ENCODE results near the gene TFIP11.

Gene TFIP11

DNA sequence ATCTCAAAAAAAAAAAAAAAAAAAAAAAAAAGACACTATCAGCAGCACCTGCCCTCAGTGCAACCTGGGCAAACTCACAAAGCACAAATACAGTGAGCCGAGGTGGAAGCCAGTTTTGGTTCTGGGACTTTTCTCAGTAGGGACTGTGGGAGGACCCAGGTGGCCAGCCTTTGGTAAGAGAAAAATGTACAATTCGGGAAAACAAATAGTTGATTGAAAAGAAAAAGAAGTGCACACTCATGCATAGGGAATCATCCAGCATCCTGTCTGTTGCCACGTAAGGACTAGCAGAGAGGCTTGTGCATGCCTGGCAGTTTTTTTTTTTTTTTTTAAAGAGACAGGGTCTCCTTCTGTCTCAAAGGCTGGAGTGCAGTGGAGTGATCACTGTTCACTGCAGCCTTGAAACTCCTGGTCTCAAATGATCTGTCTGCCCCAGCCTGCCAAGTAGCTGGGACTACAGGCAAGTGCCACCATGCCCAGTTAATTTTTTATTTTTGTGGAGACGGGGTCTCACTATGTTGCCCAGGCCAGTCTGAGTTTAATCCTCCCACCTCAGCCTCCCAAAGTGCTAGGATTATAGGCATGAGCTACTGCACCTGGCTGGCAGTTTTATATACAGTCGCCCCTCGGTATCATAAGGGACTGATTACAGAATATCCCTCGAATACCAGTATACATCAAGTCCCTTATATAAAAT is 40.9 kb upstream of the TFIP11 start:
- Histone ChIP-seq H2BK15ac (ENCODE audit: low read length) (no peak overlapping the region), H3K4ac (ENCODE audit: low read length) (no peak overlapping the region), H3K9ac (ENCODE audit: low read depth, low read length, poor library complexity) (no peak overlapping the region), H2BK5ac (ENCODE audit: low read length) (no peak overlapping the region), H3K79me1 (ENCODE audit: low read depth, low read length) (peaks cover 2% of the 10 kb centered on the region), H3K36me3 (replicated peaks in 1 of 2; ENCODE audit: control insufficient read depth in 2 of 2, insufficient read depth in 2 of 2, low read length in 2 of 2) (peaks cover 0 to 14% of the 10 kb centered on the region in 2 donors), H2BK12ac (ENCODE audit: low read length) (no peak overlapping the region), H3K14ac (ENCODE audit: low read length) (no peak overlapping the region), H3K4me3 (ENCODE audit: low read length in 2 of 2) (no peak overlapping the region), H3K27ac (replicated peaks; ENCODE audit: low read length) (no peak overlapping the region), H3K4me1 (ENCODE audit: control insufficient read depth in 2 of 2, insufficient read depth in 1 of 2, low read depth in 1 of 2, low read length in 2 of 2) (peaks cover 11 to 22% of the 10 kb centered on the region in 2 donors), H4K91ac (ENCODE audit: low read depth, low read length, poor library complexity) (no peak overlapping the region), H3K27me3 (ENCODE audit: control insufficient read depth in 3 of 3, insufficient read depth in 3 of 3, low read depth in 1 of 3, low read length in 3 of 3) (no peaks in the 10 kb centered on the region), H3K18ac (ENCODE audit: low read length) (no peak overlapping the region), H2AK5ac (ENCODE audit: low read depth, low read length) (no peak overlapping the region), H3K23ac (ENCODE audit: low read depth, low read length, poor library complexity) (no peak overlapping the region), H3K9me3 (replicated peaks in 1 of 2; ENCODE audit: control insufficient read depth in 2 of 2, insufficient read depth in 1 of 2, low read depth in 1 of 2, low read length in 2 of 2) (no peaks in the 10 kb centered on the region), H3K4me2 (ENCODE audit: insufficient read depth, low read length, poor library complexity, severe bottlenecking) (no peak overlapping the region), H2AFZ (ENCODE audit: low read length) (no peak overlapping the region), H4K8ac (ENCODE audit: low read depth, low read length) (no peak overlapping the region), H2BK120ac (ENCODE audit: low read depth, low read length) (no peak overlapping the region)
- WGBS, 2 donors (ENCODE audit: extremely low coverage in 2 of 2, insufficient read length in 2 of 2, insufficient replicate concordance in 1 of 2) = no CpG with 5 or more reads among the region's 7 CpGs
- DNase-seq (ENCODE audit: low spot score) = no peak

DNA sequence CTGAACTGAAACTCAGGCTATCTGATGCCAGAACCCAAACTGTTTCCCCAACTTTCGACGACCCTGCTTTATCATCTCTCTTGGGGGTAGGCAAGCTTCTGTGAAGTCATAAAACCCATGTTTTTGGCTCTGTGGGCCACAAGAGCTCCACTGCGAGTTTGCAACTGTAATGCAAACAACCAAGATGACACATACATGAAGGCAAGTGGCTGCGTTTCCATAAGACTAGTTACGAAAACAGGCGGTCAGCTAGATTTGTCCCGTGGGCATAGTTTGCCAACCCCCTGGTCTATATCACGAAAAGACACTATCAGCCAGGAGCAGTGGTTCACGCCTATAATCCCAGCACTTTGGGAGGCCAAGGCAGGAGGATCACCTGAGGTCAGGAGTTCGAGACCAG is 40.2 kb upstream of the TFIP11 start:
- Histone ChIP-seq H2BK15ac (ENCODE audit: low read length) (no peak overlapping the region), H2BK120ac (ENCODE audit: low read depth, low read length) (no peak overlapping the region), H3K27ac (replicated peaks; ENCODE audit: low read length) (no peak overlapping the region), H4K91ac (ENCODE audit: low read depth, low read length, poor library complexity) (no peak overlapping the region), H3K4me2 (ENCODE audit: insufficient read depth, low read length, poor library complexity, severe bottlenecking) (no peak overlapping the region), H3K4me3 (ENCODE audit: low read length in 2 of 2) (no peak overlapping the region), H3K9ac (ENCODE audit: low read depth, low read length, poor library complexity) (no peak overlapping the region), H2BK12ac (ENCODE audit: low read length) (no peak overlapping the region), H3K4me1 (ENCODE audit: control insufficient read depth in 2 of 2, insufficient read depth in 1 of 2, low read depth in 1 of 2, low read length in 2 of 2) (peaks cover 11 to 21% of the 10 kb centered on the region in 2 donors), H3K36me3 (replicated peaks in 1 of 2; ENCODE audit: control insufficient read depth in 2 of 2, insufficient read depth in 2 of 2, low read length in 2 of 2) (peaks cover 0 to 16% of the 10 kb centered on the region in 2 donors), H3K79me1 (ENCODE audit: low read depth, low read length) (peaks cover 2% of the 10 kb centered on the region), H4K8ac (ENCODE audit: low read depth, low read length) (no peak overlapping the region), H2AFZ (ENCODE audit: low read length) (no peak overlapping the region), H3K18ac (ENCODE audit: low read length) (no peak overlapping the region), H3K27me3 (ENCODE audit: control insufficient read depth in 3 of 3, insufficient read depth in 3 of 3, low read depth in 1 of 3, low read length in 3 of 3) (no peaks in the 10 kb centered on the region), H3K4ac (ENCODE audit: low read length) (no peak overlapping the region), H3K9me3 (replicated peaks in 1 of 2; ENCODE audit: control insufficient read depth in 2 of 2, insufficient read depth in 1 of 2, low read depth in 1 of 2, low read length in 2 of 2) (no peaks in the 10 kb centered on the region), H3K14ac (ENCODE audit: low read length) (no peak overlapping the region), H2BK5ac (ENCODE audit: low read length) (no peak overlapping the region), H3K23ac (ENCODE audit: low read depth, low read length, poor library complexity) (no peak overlapping the region), H2AK5ac (ENCODE audit: low read depth, low read length) (no peak overlapping the region)
- WGBS, 2 donors (ENCODE audit: extremely low coverage in 2 of 2, insufficient read length in 2 of 2, insufficient replicate concordance in 1 of 2) = no CpG with 5 or more reads among the region's 10 CpGs
- DNase-seq (ENCODE audit: low spot score) = no peak

DNA sequence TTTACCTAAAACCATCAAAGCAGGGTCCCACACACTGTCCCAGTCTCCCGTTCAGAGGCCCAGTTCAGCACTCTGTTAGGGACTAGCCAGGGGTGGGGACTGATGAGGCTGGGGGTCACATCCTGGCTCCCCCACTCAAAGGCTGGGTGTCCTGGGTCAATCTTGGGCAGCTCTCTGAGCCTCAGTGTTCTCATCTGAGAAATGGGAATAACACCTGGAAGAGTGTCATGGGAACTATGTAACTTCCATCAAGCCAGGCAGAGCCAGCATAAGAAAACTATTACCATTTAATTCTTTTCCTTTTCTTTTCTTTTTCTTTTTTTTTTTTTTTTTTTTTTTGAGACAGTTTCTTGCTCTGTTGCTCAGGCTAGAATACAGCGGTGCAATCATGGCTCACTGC is 39.3 kb upstream of the TFIP11 start:
- no peak for DNase-seq (ENCODE audit: low spot score)
- WGBS, 2 donors (ENCODE audit: extremely low coverage in 2 of 2, insufficient read length in 2 of 2, insufficient replicate concordance in 1 of 2) = no CpG with 5 or more reads among the region's 2 CpGs
- Histone ChIP-seq H2AFZ (ENCODE audit: low read length) (no peak overlapping the region), H2BK12ac (ENCODE audit: low read length) (no peak overlapping the region), H3K14ac (ENCODE audit: low read length) (no peak overlapping the region), H2AK5ac (ENCODE audit: low read depth, low read length) (no peak overlapping the region), H3K4me1 (ENCODE audit: control insufficient read depth in 2 of 2, insufficient read depth in 1 of 2, low read depth in 1 of 2, low read length in 2 of 2) (peaks cover 11 to 21% of the 10 kb centered on the region in 2 donors), H3K9ac (ENCODE audit: low read depth, low read length, poor library complexity) (no peak overlapping the region), H3K79me1 (ENCODE audit: low read depth, low read length) (peaks cover 2% of the 10 kb centered on the region), H2BK120ac (ENCODE audit: low read depth, low read length) (no peak overlapping the region), H3K27me3 (ENCODE audit: control insufficient read depth in 3 of 3, insufficient read depth in 3 of 3, low read depth in 1 of 3, low read length in 3 of 3) (no peaks in the 10 kb centered on the region), H3K9me3 (replicated peaks in 1 of 2; ENCODE audit: control insufficient read depth in 2 of 2, insufficient read depth in 1 of 2, low read depth in 1 of 2, low read length in 2 of 2) (no peaks in the 10 kb centered on the region), H4K8ac (ENCODE audit: low read depth, low read length) (no peak overlapping the region), H3K18ac (ENCODE audit: low read length) (no peak overlapping the region), H3K4me3 (ENCODE audit: low read length in 2 of 2) (no peak overlapping the region), H3K4me2 (ENCODE audit: insufficient read depth, low read length, poor library complexity, severe bottlenecking) (no peak overlapping the region), H3K27ac (replicated peaks; ENCODE audit: low read length) (no peak overlapping the region), H3K4ac (ENCODE audit: low read length) (no peak overlapping the region), H3K23ac (ENCODE audit: low read depth, low read length, poor library complexity) (no peak overlapping the region), H3K36me3 (replicated peaks in 1 of 2; ENCODE audit: control insufficient read depth in 2 of 2, insufficient read depth in 2 of 2, low read length in 2 of 2) (peaks cover 0 to 15% of the 10 kb centered on the region in 2 donors), H4K91ac (ENCODE audit: low read depth, low read length, poor library complexity) (no peak overlapping the region), H2BK5ac (ENCODE audit: low read length) (no peak overlapping the region), H2BK15ac (ENCODE audit: low read length) (no peak overlapping the region)

DNA sequence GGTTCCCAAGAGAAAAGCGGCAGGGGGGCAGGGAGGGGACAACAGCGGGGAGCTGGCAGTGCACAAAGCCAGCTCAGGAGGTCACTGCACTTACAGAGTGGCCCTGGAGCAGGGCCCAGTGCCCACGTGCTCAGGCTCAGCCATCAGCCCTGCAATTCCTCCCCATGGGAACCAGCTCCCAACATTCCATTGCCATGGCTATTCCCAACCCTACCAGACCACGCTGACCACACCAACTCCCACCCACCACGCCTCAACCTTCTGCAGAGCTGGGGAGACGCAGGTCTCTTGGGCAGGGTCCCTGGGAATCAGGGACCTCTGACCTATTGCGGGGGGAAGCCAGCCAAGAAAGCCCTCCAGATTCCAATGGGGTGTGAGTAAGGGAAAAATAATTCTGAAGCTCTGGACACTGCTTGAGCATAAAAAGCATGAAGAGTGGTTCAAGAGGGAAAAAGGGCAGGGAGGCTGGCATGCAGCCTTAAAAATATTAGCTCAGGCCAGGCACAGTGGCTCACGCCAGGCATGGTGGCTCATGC is 38.3 kb upstream of the TFIP11 start:
- H3K23ac ChIP-seq (ENCODE audit: low read depth, low read length, poor library complexity) = no peak overlapping the region
- H3K9me3 ChIP-seq (replicated peaks in 1 of 2; ENCODE audit: control insufficient read depth in 2 of 2, insufficient read depth in 1 of 2, low read depth in 1 of 2, low read length in 2 of 2) = no peaks in the 10 kb centered on the region
- no peak overlapping the region for H4K8ac ChIP-seq (ENCODE audit: low read depth, low read length)
- no peak overlapping the region for H2BK12ac ChIP-seq (ENCODE audit: low read length)
- no peak overlapping the region for H2AK5ac ChIP-seq (ENCODE audit: low read depth, low read length)
- H3K18ac ChIP-seq (ENCODE audit: low read length) = peak overlapping the region; percentile 2
- no peak overlapping the region for H3K27ac ChIP-seq (replicated peaks; ENCODE audit: low read length)
- H3K14ac ChIP-seq (ENCODE audit: low read length) = no peak overlapping the region
- H2BK5ac ChIP-seq (ENCODE audit: low read length) = no peak overlapping the region
- H3K79me1 ChIP-seq (ENCODE audit: low read depth, low read length) = peaks cover 2% of the 10 kb centered on the region
- H3K9ac ChIP-seq (ENCODE audit: low read depth, low read length, poor library complexity) = no peak overlapping the region
- peaks cover 11 to 20% of the 10 kb centered on the region in 2 donors for H3K4me1 ChIP-seq (ENCODE audit: control insufficient read depth in 2 of 2, insufficient read depth in 1 of 2, low read depth in 1 of 2, low read length in 2 of 2)
- no peak for DNase-seq (ENCODE audit: low spot score)
- H3K27me3 ChIP-seq (ENCODE audit: control insufficient read depth in 3 of 3, insufficient read depth in 3 of 3, low read depth in 1 of 3, low read length in 3 of 3) = no peaks in the 10 kb centered on the region
- no peak overlapping the region for H3K4ac ChIP-seq (ENCODE audit: low read length)
- H3K4me2 ChIP-seq (ENCODE audit: insufficient read depth, low read length, poor library complexity, severe bottlenecking) = no peak overlapping the region
- H2BK120ac ChIP-seq (ENCODE audit: low read depth, low read length) = no peak overlapping the region
- H3K36me3 ChIP-seq (replicated peaks in 1 of 2; ENCODE audit: control insufficient read depth in 2 of 2, insufficient read depth in 2 of 2, low read length in 2 of 2) = peaks cover 0 to 13% of the 10 kb centered on the region in 2 donors
- WGBS, 2 donors (ENCODE audit: extremely low coverage in 2 of 2, insufficient read length in 2 of 2, insufficient replicate concordance in 1 of 2) = no CpG with 5 or more reads among the region's 8 CpGs
- H2BK15ac ChIP-seq (ENCODE audit: low read length) = no peak overlapping the region
- peak overlapping the region; percentile 7 for H4K91ac ChIP-seq (ENCODE audit: low read depth, low read length, poor library complexity)
- no peak overlapping the region for H3K4me3 ChIP-seq (ENCODE audit: low read length in 2 of 2)
- H2AFZ ChIP-seq (ENCODE audit: low read length) = no peak overlapping the region

Measured in neuronal stem cell (in vitro differentiated cells).